Measurements from ENCODE around the gene TMEM183A.

DNA sequence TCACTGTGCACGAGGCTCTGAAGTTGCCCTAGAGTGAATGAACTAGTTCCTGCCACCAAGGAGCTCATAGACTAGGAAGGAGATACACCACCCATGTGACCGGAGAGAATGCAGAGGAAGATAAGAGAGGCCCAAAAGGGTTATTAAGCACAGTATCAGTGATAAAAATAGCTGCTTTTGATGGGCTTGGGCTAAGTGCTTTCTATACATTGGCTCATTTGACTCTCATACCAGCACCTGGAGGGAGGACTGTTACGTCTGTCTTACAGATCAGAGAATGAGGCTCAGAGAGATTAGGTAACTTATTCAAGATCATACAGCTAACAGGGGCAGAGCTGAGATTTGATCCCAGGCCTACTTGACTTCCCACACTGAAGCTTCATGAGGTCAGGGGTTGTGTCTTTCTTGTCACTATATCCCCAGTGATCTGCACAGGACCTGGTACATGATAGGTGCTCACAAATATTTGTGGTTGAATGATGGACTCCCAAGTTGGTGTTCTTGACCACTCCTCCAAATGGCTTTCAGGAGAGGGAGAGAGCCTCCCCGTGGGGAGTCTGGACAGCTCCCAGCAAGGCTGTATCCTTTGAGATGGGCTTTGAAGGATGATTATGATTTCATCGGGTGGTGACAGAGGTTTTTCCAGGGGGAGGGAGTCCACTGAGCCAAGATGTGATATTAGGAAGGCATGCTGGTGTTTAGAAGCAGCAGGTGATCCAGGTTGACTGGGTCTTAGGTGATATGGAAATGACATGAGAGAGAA, 33.5 kb downstream of the TMEM183A start:
- no peak for TF ChIP-seq POLR2A (IDR thresholded peaks at IDR 0.05; ENCODE audit: low read depth, low read length)
- TF ChIP-seq POLR2AphosphoS5 (IDR thresholded peaks at IDR 0.05; ENCODE audit: low read depth, low read length), result no peak
- TF ChIP-seq TAF1 (IDR thresholded peaks at IDR 0.05; ENCODE audit: low read depth, low read length), result no peak
- no peak for TF ChIP-seq SPI1 (IDR thresholded peaks at IDR 0.05; ENCODE audit: low read depth, low read length)
- no peak for TF ChIP-seq PAX5 (IDR thresholded peaks at IDR 0.05; ENCODE audit: insufficient read depth, low read length, severe bottlenecking)
- TF ChIP-seq POU2F2 (IDR thresholded peaks at IDR 0.05; ENCODE audit: low read depth, low read length), result no peak

All from GM12891 (cell line).